ENCODE measurements around the gene DOCK7. TPM values are rescaled to one million over a fixed set of nuclear protein-coding genes. Genes with fewer than 3 reads are reported as not detected.

DOCK7 gene
- total RNA-seq, 1 donor from 2014 or later = 28.5 TPM

GRCh38 chr1:62417351-62417999 is 270.7 kb downstream of the DOCK7 start:
- DNase-seq (ENCODE audit: low read depth in 2 of 2) = no peak

GRCh38 chr1:62415687-62416086 is 272.5 kb downstream of the DOCK7 start:
- DNase-seq (ENCODE audit: low read depth in 2 of 2) = no peak

- DNase-seq (ENCODE audit: low read depth in 2 of 2) = peak; percentile 30 to 52
Observed at GRCh38 chr1:62407398-62408009, 280.7 kb downstream of the DOCK7 start.

GRCh38 chr1:62406576-62406975 is 281.6 kb downstream of the DOCK7 start:
- DNase-seq (ENCODE audit: low read depth in 2 of 2) = no peak

- DNase-seq (ENCODE audit: low read depth in 2 of 2) = no peak
Observed at GRCh38 chr1:62405247-62405646, 282.9 kb downstream of the DOCK7 start.

Other genes with a start within 250 kb of the DOCK7 start
- gene ANGPTL3, start 90.9 kb downstream of the DOCK7 start, total RNA-seq = not detected in 2 replicates
- gene ATG4C, start 95.7 kb upstream of the DOCK7 start, total RNA-seq = 3.0 and 4.1 TPM in 2 replicates